SW 1271 (cell line): ENCODE data around the gene MDP1.

Experiments used
- DNase-seq, 2 experiments: peaks; one replicate each; lab custom pipeline; 2025; lab: John Stamatoyannopoulos, UW

Gene MDP1

DNA sequence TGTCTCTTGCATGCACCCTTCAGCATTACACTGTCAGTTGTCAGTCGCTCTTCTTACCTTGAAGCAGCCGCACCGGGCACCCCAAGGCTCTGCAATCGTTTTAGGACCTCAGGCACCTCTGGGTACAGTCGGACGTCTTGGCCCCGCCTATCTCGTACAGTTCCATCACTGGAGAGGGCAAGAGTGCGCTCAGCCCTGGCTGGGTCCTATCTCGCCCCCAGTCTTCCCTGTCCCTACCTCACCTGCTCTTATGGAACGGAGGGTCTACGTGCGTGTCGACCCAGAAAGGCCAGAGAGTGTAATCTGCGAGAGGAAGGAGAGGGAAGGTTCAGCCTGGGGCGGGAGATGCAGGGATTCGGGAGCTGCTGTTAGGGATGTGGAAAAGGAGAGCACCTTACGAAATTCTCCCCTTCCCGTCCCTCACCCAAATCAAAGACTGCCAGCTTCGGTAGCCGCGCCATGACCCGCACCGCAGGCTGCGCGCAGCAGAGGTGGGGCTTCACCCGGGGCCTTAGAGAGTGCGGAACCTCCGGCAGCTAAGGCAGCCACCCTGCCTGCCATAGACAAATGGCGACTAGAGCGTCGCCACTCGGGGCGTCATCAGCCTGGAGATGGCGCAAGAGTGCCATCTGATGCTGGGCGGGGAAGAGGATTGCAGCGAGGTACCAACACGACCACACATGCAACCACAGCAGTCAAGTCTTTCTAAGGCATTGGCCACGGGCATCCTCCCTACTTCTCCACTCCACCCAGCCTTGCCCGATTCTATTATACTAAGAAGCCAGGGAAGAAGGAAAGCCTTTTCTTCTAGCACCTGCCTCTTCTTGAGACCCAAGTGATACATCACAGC, at the start of gene MDP1:
MDP1 (minus strand) TSS at position 572 of the 850 bp plus-strand sequence; CDS start at position 461, 111 bp downstream.
- DNase-seq, result peak; percentile 79 to 87

GRCh38 chr14:24264298-24264697, 48.4 kb upstream of the MDP1 start:
- no peak for DNase-seq

GRCh38 chr14:24263848-24264247, 48.0 kb upstream of the MDP1 start:
- DNase-seq, result no peak

- DNase-seq, result no peak
These were observed 47.2 kb upstream of the MDP1 start, which contains the start of gene TGM1 for GRCh38 chr14:24262821-24263733. Gene TGM1 (minus strand): TSS chr14:24263177. CDS start chr14:24262352, 825 bp downstream.

DNA sequence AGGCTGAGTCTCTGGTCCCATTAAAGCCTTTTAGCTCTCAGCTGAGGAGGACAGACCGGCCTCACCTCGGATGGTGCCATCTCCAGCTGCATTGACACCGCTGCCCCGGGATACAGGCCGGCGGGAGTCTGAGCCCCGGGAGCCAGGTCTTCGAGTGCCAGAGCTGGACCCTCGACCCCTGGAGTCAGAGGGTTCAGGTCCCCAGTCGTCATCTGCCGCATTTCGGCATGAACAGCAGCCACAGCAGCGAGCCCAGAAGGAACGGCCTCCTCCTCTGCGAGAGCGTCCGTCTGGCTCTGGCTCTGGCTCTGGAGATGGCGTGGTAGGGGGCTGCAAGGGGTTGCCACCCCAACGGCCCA, 46.1 kb upstream of the MDP1 start:
- no peak for DNase-seq

DNA sequence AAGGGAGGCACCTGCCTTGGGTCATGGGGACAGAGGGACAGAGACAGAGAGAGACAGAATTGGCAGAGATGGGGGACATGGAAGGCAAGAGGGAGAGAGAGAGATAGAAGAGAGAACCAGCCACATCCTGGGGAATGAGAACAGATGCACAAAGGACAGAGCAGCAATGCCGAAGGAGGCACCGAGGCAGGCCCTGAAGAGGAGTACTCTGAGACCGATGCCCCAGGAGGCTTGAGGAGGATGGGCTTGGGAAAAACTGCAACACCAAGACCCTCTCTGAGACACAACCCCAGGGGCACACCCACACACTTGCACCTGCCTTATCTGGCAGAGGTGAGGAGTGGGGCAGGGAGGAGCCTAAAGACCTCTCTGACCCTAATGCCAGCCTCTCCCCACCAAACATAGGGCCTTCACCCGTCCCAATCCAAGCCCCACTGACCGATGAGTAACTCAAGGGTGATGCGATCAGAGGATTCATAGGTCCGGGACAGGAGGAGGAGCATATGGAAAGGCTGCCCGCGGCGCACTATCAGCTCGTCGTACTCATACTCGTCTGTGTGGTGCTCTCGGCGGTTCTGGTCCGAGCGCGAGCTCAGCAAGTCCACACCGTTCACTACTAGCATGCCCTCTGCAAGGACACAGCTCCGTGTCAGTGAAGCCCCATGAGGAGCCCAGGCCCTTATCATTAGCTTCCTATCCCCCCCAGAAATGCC, 45.5 kb upstream of the MDP1 start:
- DNase-seq, result no peak

GRCh38 chr14:24260780-24261157, 44.9 kb upstream of the MDP1 start:
- no peak for DNase-seq

DNA sequence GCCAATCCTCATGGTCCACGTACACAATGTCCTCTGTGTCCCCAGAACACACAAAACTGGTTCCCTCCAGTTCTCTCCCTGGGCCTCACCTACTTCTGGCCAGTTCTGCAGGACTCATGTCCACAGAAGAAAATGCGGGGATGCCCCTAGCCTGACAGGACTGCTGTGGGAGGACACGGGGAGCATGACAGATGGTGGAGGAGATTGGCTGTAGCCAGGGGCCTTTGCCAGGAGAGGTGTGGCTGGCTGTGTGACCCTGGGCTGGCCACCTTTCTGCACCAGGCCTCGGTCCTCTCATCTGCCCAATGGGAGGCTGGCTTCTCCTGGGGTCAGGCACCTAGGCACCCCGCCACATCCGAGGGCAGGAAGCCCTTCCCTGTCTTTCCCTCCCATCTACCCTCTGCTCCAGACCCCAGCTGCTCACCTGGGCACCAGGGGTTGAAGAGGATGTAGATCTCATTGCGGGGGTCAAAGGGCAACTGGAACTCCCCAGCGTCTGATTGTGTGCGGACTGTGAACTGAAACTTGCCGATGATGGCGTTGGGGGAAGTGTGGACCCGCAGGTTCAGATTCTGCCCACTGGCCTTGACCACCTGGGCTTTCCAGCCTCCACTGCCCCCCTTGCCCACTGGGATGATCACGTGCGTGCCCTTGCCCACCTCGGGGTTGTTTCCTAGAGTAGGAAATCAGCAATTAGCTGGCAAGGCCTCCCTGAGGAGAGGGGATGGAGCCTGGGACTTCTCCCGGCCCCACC, 44.3 kb upstream of the MDP1 start:
- no peak for DNase-seq

- no peak for DNase-seq
These were observed 43.6 kb upstream of the MDP1 start for GRCh38 chr14:24259282-24260025.

DNA sequence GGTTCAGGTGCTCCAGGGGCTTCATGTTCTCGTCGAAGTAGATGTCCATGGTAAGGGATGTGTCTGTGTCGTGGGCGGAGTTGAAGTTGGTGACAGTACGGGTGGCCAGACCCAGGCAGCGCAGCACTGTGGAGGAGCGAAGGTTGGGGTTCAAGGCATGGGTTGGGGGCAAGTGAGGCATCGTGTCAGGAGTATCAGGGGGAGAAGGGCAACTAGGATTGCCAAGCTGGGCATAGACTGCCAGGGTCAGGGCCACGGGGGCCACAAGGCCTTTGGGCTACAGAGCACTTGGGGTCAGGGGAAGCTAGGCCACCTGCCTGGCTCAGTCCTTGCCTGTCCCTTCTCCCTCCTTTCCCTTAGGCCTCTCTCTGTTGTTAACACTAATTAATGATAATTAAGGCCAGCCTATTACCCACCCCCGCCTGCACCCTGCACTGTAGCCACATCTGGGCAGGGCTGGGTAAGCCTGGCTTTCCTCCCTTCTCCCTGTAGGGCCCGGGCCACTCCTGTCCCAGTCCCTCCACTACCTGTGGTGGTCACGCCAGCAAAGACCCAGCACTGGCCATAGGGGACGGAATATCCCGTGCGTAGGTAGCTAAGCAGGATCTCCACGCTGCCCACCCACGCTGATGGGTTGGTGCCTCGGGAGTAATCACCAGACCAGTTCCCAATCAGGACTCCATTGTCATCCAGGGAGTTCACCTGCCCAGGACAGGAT, 42.8 kb upstream of the MDP1 start:
- no peak for DNase-seq

DNA sequence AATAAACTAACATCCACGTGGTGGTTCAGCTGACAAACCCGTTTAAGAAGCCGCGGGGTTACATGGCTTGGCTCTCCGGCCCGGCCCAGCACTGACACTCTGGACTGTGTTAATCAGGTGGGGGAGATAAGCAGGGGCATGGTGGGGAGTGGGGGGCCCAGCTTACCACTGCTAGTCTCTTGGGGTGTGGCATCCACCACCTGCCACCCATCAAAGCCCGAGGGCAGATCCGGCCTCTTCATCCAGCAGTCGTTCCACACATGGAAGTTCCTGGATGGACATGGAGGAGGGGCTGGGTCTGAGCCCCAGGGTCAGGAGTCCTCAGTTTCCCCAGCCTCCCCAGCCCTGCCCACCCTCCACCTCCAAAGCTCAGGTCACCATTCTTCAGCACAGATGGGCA, 42.3 kb upstream of the MDP1 start:
- DNase-seq, result no peak

DNA sequence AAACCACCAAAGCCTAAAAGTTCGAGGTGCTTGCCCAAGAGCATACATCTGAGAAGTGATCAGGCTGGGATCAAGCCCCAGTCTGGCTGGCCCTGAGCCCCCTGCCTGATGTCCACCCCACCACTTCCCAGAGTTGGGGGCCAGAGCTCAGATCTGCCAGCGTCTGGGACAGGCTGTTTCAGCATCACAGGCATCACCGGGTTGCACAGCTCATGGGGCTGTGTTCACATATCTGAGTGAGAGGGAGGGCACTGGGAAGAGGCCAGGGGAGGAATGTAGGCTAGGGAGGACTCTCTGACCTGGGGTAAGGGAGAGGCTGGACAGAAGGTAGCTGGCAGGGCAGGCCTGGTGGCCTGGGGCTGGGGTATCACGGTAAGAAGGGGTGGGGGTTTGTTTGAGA, 41.1 kb upstream of the MDP1 start:
- no peak for DNase-seq

GRCh38 chr14:24255931-24256711, 40.3 kb upstream of the MDP1 start:
- DNase-seq, result no peak

GRCh38 chr14:24255438-24255837, 39.6 kb upstream of the MDP1 start:
- DNase-seq, result no peak

DNA sequence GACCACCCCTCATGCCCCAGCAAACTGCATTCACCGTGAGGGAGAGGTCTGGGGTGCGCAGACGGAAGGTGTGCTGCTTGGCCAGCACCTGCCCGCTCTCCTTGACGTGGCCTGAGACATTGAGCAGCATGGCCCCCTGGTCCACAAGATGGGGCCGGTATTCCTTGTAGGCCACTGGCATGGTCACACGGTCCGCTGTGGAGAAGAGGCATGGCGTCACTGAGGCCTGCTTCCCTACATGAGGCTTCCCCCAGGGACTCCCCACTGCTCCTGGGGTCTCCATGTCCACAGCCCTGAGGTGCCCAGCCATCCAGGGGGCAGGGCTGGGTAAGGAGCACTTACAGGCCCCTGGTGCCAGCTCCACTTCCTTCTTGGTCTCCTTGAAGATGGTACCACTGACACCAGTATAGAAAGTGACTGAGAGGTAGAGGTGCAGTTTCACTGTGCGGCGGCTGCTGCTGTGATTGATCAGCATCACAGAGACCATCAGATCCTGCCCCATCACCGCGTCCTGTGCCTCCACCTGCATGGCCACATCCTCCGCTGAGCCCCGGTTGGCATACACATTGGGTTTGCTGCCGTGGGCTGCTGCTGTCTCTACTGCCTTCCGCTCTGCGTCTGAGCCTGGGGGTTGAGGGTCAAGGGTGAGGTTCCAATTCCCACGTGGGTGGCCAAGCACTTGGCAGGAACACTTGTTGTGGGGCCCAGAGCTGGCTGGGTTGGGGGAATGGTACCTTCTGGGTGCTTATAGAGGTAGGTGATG, 38.9 kb upstream of the MDP1 start:
- DNase-seq, result no peak

DNA sequence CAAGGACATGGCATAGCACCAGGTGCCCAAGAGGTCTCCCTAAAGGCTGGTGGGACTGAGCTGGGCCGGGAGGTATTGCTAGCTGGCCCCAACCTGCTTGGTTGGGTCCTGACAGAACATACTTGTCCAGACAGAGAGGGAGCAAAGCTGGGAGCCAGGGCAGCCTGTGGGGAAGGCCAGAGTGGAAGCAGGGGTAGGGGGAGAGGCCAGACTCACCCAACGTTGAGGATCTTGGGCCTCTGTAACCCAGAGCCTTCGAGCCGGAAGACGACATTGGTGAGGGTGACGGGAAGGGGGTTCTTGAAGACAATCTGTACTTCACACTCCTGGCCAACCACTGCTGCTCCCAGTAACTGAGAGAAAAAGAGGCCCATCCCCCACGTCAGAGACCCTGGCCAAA, 38.1 kb upstream of the MDP1 start:
- no peak for DNase-seq

- DNase-seq, result no peak
These were observed 36.6 kb upstream of the MDP1 start for GRCh38 chr14:24252289-24253124.

- DNase-seq, result no peak
These were observed 36.0 kb upstream of the MDP1 start for GRCh38 chr14:24251880-24252288.
